HepG2 (cell line): ENCODE measurements around the gene ZMYND8.

Experiments used
- ATF7-NPFF ChIP-seq: sonication (generic); formaldehyde crosslinking; IDR thresholded peaks from 2 replicates; pipeline ENCODE4 v1.8.1; 2023; ENCODE audit warnings: mild to moderate bottlenecking, low read depth, missing genetic modification reagents, moderate library complexity
- CTCF ChIP-seq: sonication (generic); formaldehyde crosslinking; IDR thresholded peaks from 2 replicates; pipeline ENCODE4 v1.5.0; 2020; ENCODE audit warnings: mild to moderate bottlenecking, missing genetic modification reagents, moderate library complexity
- EHMT2 ChIP-seq: fragments of 200-600 bp; sonication (generic); IDR thresholded peaks from 2 replicates; pipeline ENCODE4 v1.7.0; 2017; ENCODE audit warnings: antibody characterized with exemption, low read depth, low read length, borderline replicate concordance
- ETV5 ChIP-seq: IDR thresholded peaks from 2 replicates; pipeline ENCODE4 v1.6.1; 2018; ENCODE audit warnings: missing biosample characterization, missing genetic modification reagents, inconsistent platforms, borderline replicate concordance
- POLR2A ChIP-seq, 2 experiments: IDR thresholded peaks; 2 replicates each; pipeline ENCODE4 v1.6.1; 2011; ENCODE audit warnings: low read depth in 2 of 2, low read length in 2 of 2, mild to moderate bottlenecking in 1 of 2, moderate library complexity in 1 of 2; ENCODE audit not compliant: insufficient read depth in 1 of 2
- POLR2AphosphoS5 ChIP-seq: IDR thresholded peaks from 2 replicates; pipeline ENCODE4 v1.6.1; 2012; ENCODE audit warnings: low read depth, low read length
- SAFB2 ChIP-seq: sonication (generic); formaldehyde crosslinking; IDR thresholded peaks from 2 replicates; pipeline ENCODE4 v1.5.1; 2020; ENCODE audit warnings: missing genetic modification reagents, low read depth, mild to moderate bottlenecking, borderline replicate concordance
- SIX4 ChIP-seq: sonication (generic); formaldehyde crosslinking; IDR thresholded peaks from 2 replicates; pipeline ENCODE4 v1.4.0; 2020; ENCODE audit warnings: missing genetic modification reagents
- U2AF1 ChIP-seq: fragments of 200-400 bp; formaldehyde crosslinking; optimal IDR thresholded peaks from 2 replicates; pipeline ENCODE3; 2017; ENCODE audit warnings: mild to moderate bottlenecking, low read depth, low read length
- ZBTB14 ChIP-seq: sonication (generic); formaldehyde crosslinking; IDR thresholded peaks from 2 replicates; pipeline ENCODE4 v1.4.0; 2020; ENCODE audit warnings: missing genetic modification reagents
- ZFX ChIP-seq: sonication (generic); formaldehyde crosslinking; IDR thresholded peaks from 2 replicates; pipeline ENCODE4 v1.4.0; 2020; ENCODE audit warnings: mild to moderate bottlenecking, low read depth, missing genetic modification reagents, moderate library complexity
- ZNF230 ChIP-seq: sonication (generic); formaldehyde crosslinking; IDR thresholded peaks from 2 replicates; pipeline ENCODE4 v1.4.0; 2020; ENCODE audit warnings: mild to moderate bottlenecking, missing genetic modification reagents

- TF ChIP-seq ATF7-NPFF (CRISPR knock-in tag) (no peak), POLR2AphosphoS5 (no peak), CTCF (CRISPR knock-in tag) (no peak), POLR2A (IDR thresholded peaks at IDR 0.05; ENCODE audit: insufficient read depth in 1 of 2, low read depth in 2 of 2, low read length in 2 of 2) (no peak), ZFX (no peak), ZNF230 (CRISPR knock-in tag) (no peak), ZBTB14 (CRISPR knock-in tag) (no peak), U2AF1 (no peak), SAFB2 (CRISPR knock-in tag) (no peak), ETV5 (CRISPR knock-in tag) (no peak), SIX4 (CRISPR knock-in tag) (no peak), EHMT2 (no peak)
Observed at GRCh38 chr20:47175493-47175892, 181.0 kb downstream of the ZMYND8 start.
